GM23338 (cell line): ENCODE results near the gene TECR. TPM values are rescaled to one million over a fixed set of nuclear protein-coding genes. Genes with fewer than 3 reads are reported as not detected.

Source experiments
- ATAC-seq: fragments of 200-7000 bp; cut with Tn5 transposase; 3 replicates; pipeline ENCODE4 v1.9.1; 2020
- DNase-seq: peaks from one replicate; pipeline ENCODE4 v3.0.0-alpha.2; 2015; ENCODE audit warnings: low spot score
- H2AFZ ChIP-seq: fragments of 200-600 bp; sonication (generic); 2 replicates; pipeline ENCODE4 v1.8.0; 2016; ENCODE audit warnings: antibody characterized with exemption, mild to moderate bottlenecking, moderate library complexity
- H3F3A ChIP-seq: fragments of 200-600 bp; sonication (generic); replicated peaks from 2 replicates; pipeline ENCODE4 v1.8.0; 2017; ENCODE audit warnings: antibody characterized with exemption, mixed run types, low read depth
- H3K27ac ChIP-seq: fragments of 200-600 bp; sonication (generic); 2 replicates; pipeline ENCODE4 v1.6.1; 2016; ENCODE audit warnings: low read depth
- H3K27me3 ChIP-seq: fragments of 200-600 bp; sonication (generic); 2 replicates; pipeline ENCODE4 v1.8.0; 2016; ENCODE audit warnings: mild to moderate bottlenecking, mixed run types, moderate library complexity; ENCODE audit not compliant: insufficient read depth
- H3K36me3 ChIP-seq: fragments of 200-600 bp; sonication (generic); 2 replicates; pipeline ENCODE4 v1.8.0; 2016; ENCODE audit warnings: mild to moderate bottlenecking; ENCODE audit not compliant: insufficient read depth
- H3K4me1 ChIP-seq: fragments of 200-600 bp; sonication (generic); 2 replicates; pipeline ENCODE4 v1.8.0; 2016; ENCODE audit warnings: mild to moderate bottlenecking, moderate library complexity; ENCODE audit not compliant: insufficient read depth
- H3K4me2 ChIP-seq: fragments of 200-600 bp; sonication (generic); 2 replicates; pipeline ENCODE4 v1.7.1; 2017; ENCODE audit warnings: mixed run types
- H3K4me3 ChIP-seq: fragments of 200-600 bp; sonication (generic); 2 replicates; pipeline ENCODE4 v1.6.1; 2016; ENCODE audit warnings: mixed run types
- H3K79me2 ChIP-seq: fragments of 200-600 bp; sonication (generic); replicated peaks from 2 replicates; pipeline ENCODE4 v1.8.0; 2017; ENCODE audit warnings: mild to moderate bottlenecking; ENCODE audit not compliant: insufficient read depth
- H3K9me2 ChIP-seq: fragments of 200-600 bp; sonication (generic); 2 replicates; pipeline ENCODE4 v1.8.0; 2017; ENCODE audit not compliant: insufficient read depth
- H4K20me1 ChIP-seq: fragments of 200-600 bp; sonication (generic); replicated peaks from 2 replicates; pipeline ENCODE4 v1.8.0; 2017; ENCODE audit warnings: mild to moderate bottlenecking; ENCODE audit not compliant: insufficient read depth
- H3K27ac Mint-ChIP-seq: 2 replicates; pipeline ENCODE4 v1.8.0; 2020; ENCODE audit warnings: inconsistent platforms, mild to moderate bottlenecking, moderate library complexity, mixed read lengths
- H3K27me3 Mint-ChIP-seq: 3 replicates; pipeline ENCODE4 v1.8.0; 2022; ENCODE audit warnings: low read depth, mild to moderate bottlenecking, moderate library complexity, mixed read lengths, inconsistent platforms; ENCODE audit not compliant: insufficient read depth, poor library complexity
- H3K36me3 Mint-ChIP-seq: 3 replicates; pipeline ENCODE4 v1.8.0; 2021; ENCODE audit warnings: low read depth, mild to moderate bottlenecking, inconsistent platforms, moderate library complexity, mixed read lengths
- H3K4me1 Mint-ChIP-seq: 3 replicates; pipeline ENCODE4 v1.8.0; 2020; ENCODE audit warnings: mild to moderate bottlenecking, inconsistent platforms, mixed read lengths
- H3K4me3 Mint-ChIP-seq: 3 replicates; pipeline ENCODE4 v1.8.0; 2021; ENCODE audit warnings: moderate library complexity, mild to moderate bottlenecking, inconsistent platforms, mixed read lengths
- H3K9me3 Mint-ChIP-seq: 3 replicates; pipeline ENCODE4 v1.8.0; 2020; ENCODE audit warnings: moderate library complexity, mild to moderate bottlenecking, inconsistent platforms, mixed read lengths
- CREB1 ChIP-seq: fragments of 250-450 bp; sonication (Bioruptor Pico); IDR thresholded peaks from 2 replicates; pipeline ENCODE4 v1.5.0; 2020; ENCODE audit warnings: low read depth, mild to moderate bottlenecking, moderate library complexity
- ETS1 ChIP-seq: IDR thresholded peaks from 2 replicates; pipeline ENCODE4 v1.6.1; 2016; ENCODE audit warnings: antibody characterized with exemption
- JUNB ChIP-seq: IDR thresholded peaks from one replicate; pipeline ENCODE4 v1.6.1; 2016; ENCODE audit warnings: antibody characterized with exemption; ENCODE audit not compliant: unreplicated experiment
- REST ChIP-seq: IDR thresholded peaks from one replicate; pipeline ENCODE4 v1.6.1; 2018; ENCODE audit warnings: antibody characterized with exemption; ENCODE audit not compliant: unreplicated experiment
- STAT1 ChIP-seq: IDR thresholded peaks from one replicate; pipeline ENCODE4 v1.6.1; 2016; ENCODE audit warnings: antibody characterized with exemption; ENCODE audit not compliant: unreplicated experiment
- ZNF114 ChIP-seq: fragments of 250-450 bp; sonication (Bioruptor Pico); IDR thresholded peaks from 2 replicates; pipeline ENCODE4 v1.5.0; 2020; ENCODE audit warnings: mild to moderate bottlenecking, moderate library complexity
- ZNF331 ChIP-seq: fragments of 250-450 bp; sonication (Bioruptor Pico); IDR thresholded peaks from 2 replicates; pipeline ENCODE4 v1.5.0; 2020; ENCODE audit warnings: low read depth, mild to moderate bottlenecking, moderate library complexity
- polyA plus RNA-seq: library from polyadenylated mRNA; unstranded; fragments of >200 nt; fragmentation: Nextera tagmentation; extraction: Ambion mirVana; gene quantifications from 2 replicates; pipeline ENCODE4 v1.2.1, GENCODE V29; 2016
- total RNA-seq: library from RNA; depleted of rRNA; stranded (reverse); fragments of >200 nt; shearing (Covaris generic); gene quantifications from 2 replicates; pipeline ENCODE4 v1.2.3, GENCODE V29; 2014

Gene TECR
- total and polyA plus RNA-seq, 2 experiments from 2014 or later: 107 to 268 TPM

GRCh38 chr19:14566712-14567077, 37.3 kb downstream of the TECR start:
- Histone ChIP-seq H3K36me3 (no peaks in the 10 kb centered on the region; the same call in 1 of the 2 replicates), H3K27me3 (no peaks in the 10 kb centered on the region), H3K4me3 (no peak overlapping the region), H3K27ac (no peak overlapping the region), H4K20me1 (peaks cover 3% of the 10 kb centered on the region), H2AFZ (no peak overlapping the region), H3K4me2 (no peak overlapping the region), H3F3A (peaks cover 14% of the 10 kb centered on the region; the same call in 1 of the 2 replicates), H3K9me2 (no peaks in the 10 kb centered on the region), H3K4me1 (peaks cover 26% of the 10 kb centered on the region), H3K79me2 (peaks cover 23% of the 10 kb centered on the region)
- Mint-ChIP-seq H3K4me1 (peaks cover 31% of the 10 kb centered on the region), H3K36me3 (peaks cover 12% of the 10 kb centered on the region), H3K27me3 (peaks cover 8% of the 10 kb centered on the region), H3K9me3 (no peaks in the 10 kb centered on the region; the same call in 1 of the 3 replicates), H3K27ac (no peak overlapping the region), H3K4me3 (no peak overlapping the region)
- TF ChIP-seq STAT1 (no peak), CREB1 (CRISPR knock-in tag) (no peak), ZNF114 (CRISPR knock-in tag) (no peak)
- ATAC-seq (no peak), DNase-seq (no peak)

- H3K9me3 Mint-ChIP-seq: no peaks in the 10 kb centered on the region; the same call in 1 of the 3 replicates
- TF ChIP-seq ZNF331 (CRISPR knock-in tag): no peak
- no peak for TF ChIP-seq ETS1
- TF ChIP-seq JUNB: no peak
- no peak for TF ChIP-seq REST
- no peak for TF ChIP-seq STAT1
- Histone ChIP-seq H3K27ac (no peak overlapping the region), H3K27me3 (no peaks in the 10 kb centered on the region), H3K4me1 (peaks cover 24% of the 10 kb centered on the region), H3F3A (peaks cover 15% of the 10 kb centered on the region; the same call in 1 of the 2 replicates), H3K9me2 (no peaks in the 10 kb centered on the region), H2AFZ (no peak overlapping the region), H4K20me1 (peaks cover 3% of the 10 kb centered on the region), H3K4me2 (no peak overlapping the region), H3K79me2 (peaks cover 22% of the 10 kb centered on the region), H3K36me3 (no peaks in the 10 kb centered on the region; the same call in 1 of the 2 replicates), H3K4me3 (no peak overlapping the region)
- H3K4me1 Mint-ChIP-seq: peaks cover 28% of the 10 kb centered on the region
- peaks cover 8% of the 10 kb centered on the region for H3K27me3 Mint-ChIP-seq
- DNase-seq: no peak
- H3K27ac Mint-ChIP-seq: no peak overlapping the region
- no peak overlapping the region for H3K4me3 Mint-ChIP-seq
- peaks cover 12% of the 10 kb centered on the region for H3K36me3 Mint-ChIP-seq
- ATAC-seq: no peak
These were observed 37.7 kb downstream of the TECR start for GRCh38 chr19:14567079-14567478.
